Small intestine (tissue), 7 donors: ENCODE data around the gene DDC. TPM values are rescaled to one million over a fixed set of nuclear protein-coding genes. Genes with fewer than 3 reads are reported as not detected.
"Not testable (repeated sequence)": the region's sequence is repeated elsewhere in the genome, so short reads cannot be mapped to it uniquely, and the experiment has no call there.

Experiments
- DNase-seq, 2 donors: peaks; one replicate each; pipeline versions ENCODE4 v3.0.0 to v3.0.0-alpha.2; 2013
- FAIRE-seq: peaks from 2 replicates; lab custom pipeline; 2012; peaks lifted over from hg19 to GRCh38; lab: Jason Lieb, UNC
- H3K27ac ChIP-seq, 3 donors: one replicate each; pipeline ENCODE4 v1.5.1; 2013; ENCODE audit warnings: low read length in 2 of 3, mild to moderate bottlenecking in 2 of 3, control low read depth in 1 of 3, inconsistent platforms in 1 of 3, low read depth in 1 of 3, moderate library complexity in 1 of 3
- H3K27me3 ChIP-seq, 3 donors: one replicate each; pipeline ENCODE4 v1.6.1; 2013; ENCODE audit warnings: low read length in 3 of 3, inconsistent platforms in 1 of 3; ENCODE audit not compliant: control insufficient read depth in 3 of 3, insufficient read depth in 3 of 3
- H3K36me3 ChIP-seq, 3 donors: one replicate each; pipeline ENCODE4 v1.6.1; 2013; ENCODE audit warnings: low read length in 3 of 3, inconsistent platforms in 1 of 3, low read depth in 1 of 3, mild to moderate bottlenecking in 1 of 3, moderate library complexity in 1 of 3; ENCODE audit not compliant: control insufficient read depth in 3 of 3, insufficient read depth in 2 of 3
- H3K4me1 ChIP-seq, 3 donors: one replicate each; pipeline ENCODE4 v1.6.1; 2013; ENCODE audit warnings: low read length in 2 of 3, inconsistent platforms in 1 of 3, low read depth in 1 of 3, mild to moderate bottlenecking in 1 of 3, moderate library complexity in 1 of 3; ENCODE audit not compliant: control insufficient read depth in 3 of 3, insufficient read depth in 2 of 3
- H3K4me3 ChIP-seq, 3 donors: one replicate each; pipeline ENCODE4 v1.5.1; 2013; ENCODE audit warnings: low read length in 3 of 3, control low read depth in 1 of 3, inconsistent platforms in 1 of 3, low read depth in 1 of 3, mild to moderate bottlenecking in 1 of 3, moderate library complexity in 1 of 3
- H3K9me3 ChIP-seq, 2 donors: one replicate each; pipeline ENCODE4 v1.6.1; 2013; ENCODE audit warnings: low read depth in 1 of 2, low read length in 1 of 2; ENCODE audit not compliant: control insufficient read depth in 2 of 2, insufficient read depth in 1 of 2
- WGBS, 3 donors: extraction: QIAGEN DNeasy Blood & Tissue Kit; methylation state at CpG; one replicate each; pipeline ENCODE4 v1.1.7; 2013; 5-methylcytosine and 5-hydroxymethylcytosine counted together
- polyA plus RNA-seq, 4 donors: library from polyadenylated mRNA; stranded (reverse) in 3 of 4; unstranded in 1 of 4; fragments of 200-250 nt in 3 of 4; fragments of 120-200 nt in 1 of 4; gene quantifications; one replicate each; pipeline versions ENCODE4 v1.2.1 to v1.2.3, GENCODE V29; 2013
- donor health status: healthy with polysubstance abuse.
- donor health status: control.
- donor health status: control.
- donor health status: Bipolar disorder and iron deficiency.
- donor health status: healthy.

Gene DDC
- polyA plus RNA-seq, 4 donors = 127 to 689 (median 344) TPM

GRCh38 chr7:50519350-50519749 is 45.9 kb downstream of the DDC start:
- H3K4me3 ChIP-seq, H3K36me3 ChIP-seq, H3K9me3 ChIP-seq, DNase-seq, H3K27ac ChIP-seq, FAIRE-seq, H3K27me3 ChIP-seq, H3K4me1 ChIP-seq: not testable (repeated sequence)
- 77 to 87% (median 86%) methylated on average over 3 of the region's 3 CpGs for WGBS, 3 donors

- WGBS, 3 donors = 90 to 91% (median 91%) methylated on average over 14 of the region's 14 CpGs
- Histone ChIP-seq H3K4me3 (no peak overlapping the region), H3K36me3 (peaks cover 0 to 31% (median 3%) of the 10 kb centered on the region in 3 donors), H3K27ac (no peak overlapping the region), H3K9me3 (peaks cover 0 to 3% of the 10 kb centered on the region in 2 donors), H3K27me3 (no peaks in the 10 kb centered on the region), H3K4me1 (no peaks in the 10 kb centered on the region)
- DNase-seq = no peak
- FAIRE-seq = no peak
Measured at GRCh38 chr7:50513166-50513871, 51.9 kb downstream of the DDC start.

- no peaks in the 10 kb centered on the region for H3K4me1 ChIP-seq
- no peak overlapping the region for H3K27ac ChIP-seq
- no peaks in the 10 kb centered on the region for H3K9me3 ChIP-seq
- peaks cover 0 to 37% (median 3%) of the 10 kb centered on the region in 3 donors for H3K36me3 ChIP-seq
- DNase-seq = no peak
- H3K4me3 ChIP-seq = no peak overlapping the region
- FAIRE-seq = no peak
- H3K27me3 ChIP-seq = no peaks in the 10 kb centered on the region
Measured at GRCh38 chr7:50512384-50512783, 52.8 kb downstream of the DDC start.

- Histone ChIP-seq H3K4me3 (no peak overlapping the region), H3K9me3 (no peaks in the 10 kb centered on the region), H3K4me1 (no peaks in the 10 kb centered on the region), H3K27me3 (no peaks in the 10 kb centered on the region), H3K27ac (peak overlapping the region in 1 of 3 donors; percentile 48), H3K36me3 (peaks cover 0 to 51% (median 3%) of the 10 kb centered on the region in 3 donors)
- DNase-seq = peak in 1 of 2 donors; percentile 11
- FAIRE-seq = no peak
- 63 to 64% (median 63%) methylated on average over 2 of the region's 2 CpGs for WGBS, 3 donors
Measured at GRCh38 chr7:50509459-50509858, 55.7 kb downstream of the DDC start.

GRCh38 chr7:50508471-50508943 is 56.7 kb downstream of the DDC start:
- peaks cover 0 to 53% (median 3%) of the 10 kb centered on the region in 3 donors for H3K36me3 ChIP-seq
- no peaks in the 10 kb centered on the region for H3K9me3 ChIP-seq
- no peak overlapping the region for H3K27ac ChIP-seq
- DNase-seq = no peak
- 76 to 87% (median 86%) methylated on average over 5 of the region's 5 CpGs for WGBS, 3 donors
- H3K4me3 ChIP-seq = no peak overlapping the region
- no peak for FAIRE-seq
- H3K27me3 ChIP-seq = no peaks in the 10 kb centered on the region
- H3K4me1 ChIP-seq = no peaks in the 10 kb centered on the region

GRCh38 chr7:50507898-50508470 is 57.2 kb downstream of the DDC start:
- Histone ChIP-seq H3K36me3 (peaks cover 0 to 50% (median 3%) of the 10 kb centered on the region in 3 donors), H3K9me3 (no peaks in the 10 kb centered on the region), H3K27me3 (no peaks in the 10 kb centered on the region), H3K4me1 (no peaks in the 10 kb centered on the region), H3K27ac (no peak overlapping the region), H3K4me3 (no peak overlapping the region)
- DNase-seq (no peak), FAIRE-seq (no peak)
- WGBS, 3 donors = 80 to 87% (median 86%) methylated on average over 7 of the region's 7 CpGs

GRCh38 chr7:50505553-50506210 is 59.5 kb downstream of the DDC start:
- peaks cover 0 to 62% (median 3%) of the 10 kb centered on the region in 3 donors for H3K36me3 ChIP-seq
- FAIRE-seq (no peak), DNase-seq (no peak)
- no peak overlapping the region for H3K27ac ChIP-seq
- WGBS, 3 donors = 70 to 84% (median 76%) methylated on average over 10 of the region's 10 CpGs
- H3K4me1 ChIP-seq = no peaks in the 10 kb centered on the region
- H3K27me3 ChIP-seq = no peaks in the 10 kb centered on the region
- no peaks in the 10 kb centered on the region for H3K9me3 ChIP-seq
- H3K4me3 ChIP-seq = no peak overlapping the region

- FAIRE-seq (no peak), DNase-seq (no peak)
- WGBS, 3 donors = 79 to 84% (median 80%) methylated on average over 12 of the region's 12 CpGs
- Histone ChIP-seq H3K9me3 (no peaks in the 10 kb centered on the region), H3K27me3 (no peaks in the 10 kb centered on the region), H3K36me3 (peaks cover 0 to 65% (median 3%) of the 10 kb centered on the region in 3 donors), H3K4me3 (no peak overlapping the region), H3K27ac (no peak overlapping the region), H3K4me1 (no peaks in the 10 kb centered on the region)
Measured at GRCh38 chr7:50504646-50505546, 60.3 kb downstream of the DDC start.
